ENCODE data around the gene RTL9.
"Not testable (repeated sequence)": the region's sequence is repeated elsewhere in the genome, so short reads cannot be mapped to it uniquely, and the experiment has no call there.

RTL9 gene

GRCh38 chrX:110358548-110358947, at the start of gene RTL9:
Gene RTL9 (plus strand): TSS chrX:110358848. CDS start chrX:110450618, 91,770 bp downstream.
- DNase-seq (ENCODE audit: low read depth), result no peak

GRCh38 chrX:110310000-110310790, 48.5 kb upstream of the RTL9 start:
- DNase-seq (ENCODE audit: low read depth), result peak; percentile 14

DNA sequence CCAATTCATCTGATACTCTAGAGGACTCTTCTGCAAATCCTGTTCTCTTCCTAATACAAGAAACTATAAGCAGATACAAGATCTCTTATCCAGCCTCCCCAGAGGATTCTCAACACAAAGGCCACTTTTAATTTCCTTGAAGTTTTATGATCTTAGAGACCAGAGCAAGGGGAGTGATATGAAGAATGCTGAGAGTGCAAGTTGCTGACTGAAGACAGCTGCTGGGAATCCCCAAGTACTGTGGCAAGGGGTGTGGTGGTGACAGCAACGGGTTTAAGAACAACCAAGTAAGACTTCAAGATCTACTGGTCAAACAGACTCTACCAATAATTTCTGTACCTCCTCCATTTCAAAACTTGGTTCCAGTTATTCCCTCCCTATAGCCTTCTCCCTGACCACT, 47.8 kb upstream of the RTL9 start:
- no peak for DNase-seq (ENCODE audit: low read depth)

GRCh38 chrX:110311437-110312230, 47.0 kb upstream of the RTL9 start:
- DNase-seq (ENCODE audit: low read depth), result no peak

DNA sequence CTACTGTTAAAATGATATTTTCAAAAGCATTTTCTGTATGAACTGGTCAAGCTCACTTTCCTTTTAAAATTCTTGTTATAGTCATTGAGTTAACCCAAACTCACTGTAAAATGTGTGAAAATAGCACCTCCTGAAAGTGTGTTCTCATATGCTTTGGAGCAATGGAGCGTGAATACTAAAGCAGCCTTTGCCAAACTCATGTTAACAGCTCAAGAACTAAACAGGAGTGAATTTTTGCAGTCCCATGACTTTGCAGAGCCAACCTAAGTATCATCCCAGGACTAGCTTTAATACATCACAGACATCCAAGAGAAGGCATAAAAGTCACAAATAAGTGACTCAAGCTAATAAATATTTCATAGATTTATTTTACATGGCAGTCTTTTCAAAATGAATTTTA, 43.1 kb upstream of the RTL9 start:
- DNase-seq (ENCODE audit: low read depth), result peak; percentile 23

GRCh38 chrX:110316351-110317060, 42.1 kb upstream of the RTL9 start:
- peak; percentile 39 for DNase-seq (ENCODE audit: low read depth)

- peak; percentile 30 for DNase-seq (ENCODE audit: low read depth)
Observed at GRCh38 chrX:110317061-110317819, 41.4 kb upstream of the RTL9 start.

GRCh38 chrX:110317820-110318663, 40.6 kb upstream of the RTL9 start, which contains the start of gene AMMECR1:
Gene AMMECR1 (minus strand): TSS chrX:110318085. CDS start chrX:110318071, 14 bp downstream.
- DNase-seq (ENCODE audit: low read depth), result peak; percentile 83

DNA sequence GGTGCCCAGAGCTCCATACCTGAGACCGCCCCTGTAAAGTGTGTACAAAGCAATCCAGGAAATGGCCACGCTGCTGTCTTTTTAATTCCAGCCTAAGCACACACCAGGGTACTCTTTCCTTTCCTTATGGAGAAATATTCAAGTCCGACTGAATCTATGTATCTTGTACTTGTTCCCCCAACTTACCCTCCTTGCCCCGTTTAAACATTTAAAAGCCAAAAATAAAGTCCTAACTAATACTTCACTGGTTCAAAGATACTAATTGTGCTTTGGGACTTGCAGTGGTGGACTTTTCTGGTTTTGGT, 40.0 kb upstream of the RTL9 start:
- DNase-seq (ENCODE audit: low read depth), result no peak

- no peak for DNase-seq (ENCODE audit: low read depth)
Observed at GRCh38 chrX:110320381-110320987, 38.2 kb upstream of the RTL9 start.

DNA sequence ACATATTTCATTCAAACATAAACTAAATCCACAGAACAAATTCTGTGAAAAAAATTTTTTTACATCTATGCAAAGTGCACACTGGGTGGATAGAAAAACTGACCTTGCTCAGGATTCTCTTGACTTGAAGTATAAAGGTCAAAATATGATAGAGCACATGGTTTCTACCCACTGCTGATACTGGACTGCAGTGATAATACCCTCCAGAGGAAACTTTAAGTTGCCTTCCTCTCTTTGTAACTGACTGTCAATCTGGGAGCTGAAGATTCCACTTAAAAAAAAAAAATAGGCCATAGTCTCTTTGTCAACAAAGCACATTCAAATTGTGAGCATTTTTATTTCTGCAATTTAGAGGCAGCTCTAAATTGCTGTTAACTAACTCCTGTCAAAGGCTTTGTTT, 37.6 kb upstream of the RTL9 start:
- no peak for DNase-seq (ENCODE audit: low read depth)

- DNase-seq (ENCODE audit: low read depth), result no peak
Observed at GRCh38 chrX:110321670-110322069, 37.0 kb upstream of the RTL9 start.

DNA sequence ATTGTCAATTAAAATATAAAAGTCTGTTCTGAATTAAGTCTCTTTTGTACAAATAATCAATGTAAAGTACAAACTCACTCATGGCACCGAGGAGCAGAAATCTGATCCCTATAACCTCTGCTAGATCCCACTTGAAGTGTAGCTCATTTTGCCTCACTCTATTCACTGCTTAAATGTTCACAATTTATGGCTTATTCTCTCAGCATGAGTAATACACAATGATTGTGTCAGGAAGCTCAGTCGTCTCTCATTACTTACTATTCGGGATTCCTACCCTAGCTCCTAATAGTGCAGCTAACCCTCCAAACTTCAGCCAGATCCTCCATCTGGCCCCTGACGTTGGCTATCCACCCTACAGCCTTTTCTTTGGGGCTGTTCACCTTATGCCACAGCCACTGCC, 36.0 kb upstream of the RTL9 start:
- DNase-seq (ENCODE audit: low read depth), result peak; percentile 54

- no peak for DNase-seq (ENCODE audit: low read depth)
Observed at GRCh38 chrX:110326712-110327111, 31.9 kb upstream of the RTL9 start.

GRCh38 chrX:110327336-110327735, 31.3 kb upstream of the RTL9 start:
- no peak for DNase-seq (ENCODE audit: low read depth)

DNA sequence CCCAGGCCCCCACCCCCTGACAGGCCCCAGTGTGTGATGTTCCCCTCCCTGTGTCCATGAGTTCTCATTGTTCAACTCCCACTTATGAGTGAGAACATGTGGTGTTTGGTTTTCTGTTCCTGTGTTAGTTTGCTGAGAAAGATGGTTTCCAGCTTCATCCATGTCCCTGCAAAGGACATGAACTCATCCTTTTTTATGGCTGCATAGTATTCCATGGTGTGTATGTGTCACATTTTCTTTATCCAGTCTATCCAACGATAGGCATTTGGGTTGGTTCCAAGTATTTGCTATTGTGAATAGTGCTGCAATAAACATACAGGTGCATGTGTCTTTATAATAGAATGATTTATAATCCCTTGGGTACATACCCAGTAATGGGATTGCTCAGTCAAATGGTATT, 30.0 kb upstream of the RTL9 start:
- not testable (repeated sequence) for DNase-seq (ENCODE audit: low read depth)

GRCh38 chrX:110331444-110332030, 27.1 kb upstream of the RTL9 start:
- DNase-seq (ENCODE audit: low read depth), result no peak

DNA sequence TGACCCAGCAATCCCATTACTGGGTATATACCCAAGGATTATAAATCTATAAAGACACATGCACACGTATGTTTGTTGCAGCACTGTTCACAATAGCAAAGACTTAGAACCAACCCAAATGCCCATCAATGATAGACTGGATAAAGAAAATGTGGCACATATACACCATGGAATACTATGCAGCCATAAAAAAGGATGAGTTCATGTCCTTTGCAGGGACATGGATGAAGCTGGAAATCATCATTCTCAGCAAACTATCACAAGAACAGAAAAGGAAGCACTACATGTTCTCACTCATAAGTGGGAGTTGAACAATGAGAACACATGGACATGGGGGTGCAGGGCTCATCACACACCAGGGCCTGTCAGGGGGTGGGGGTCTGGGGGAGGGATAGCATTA, 25.2 kb upstream of the RTL9 start:
- not testable (repeated sequence) for DNase-seq (ENCODE audit: low read depth)

GRCh38 chrX:110338935-110339334, 19.7 kb upstream of the RTL9 start:
- peak; percentile 40 for DNase-seq (ENCODE audit: low read depth)

Data from EH (cell line).